Measurements from ENCODE around the gene GLT8D1.
A peak's percentile ranks its signal among the peaks of the same experiment; 100 is the strongest.
"Not testable (repeated sequence)": the region's sequence is repeated elsewhere in the genome, so short reads cannot be mapped to it uniquely, and the experiment has no call there.

The GLT8D1 gene

DNA sequence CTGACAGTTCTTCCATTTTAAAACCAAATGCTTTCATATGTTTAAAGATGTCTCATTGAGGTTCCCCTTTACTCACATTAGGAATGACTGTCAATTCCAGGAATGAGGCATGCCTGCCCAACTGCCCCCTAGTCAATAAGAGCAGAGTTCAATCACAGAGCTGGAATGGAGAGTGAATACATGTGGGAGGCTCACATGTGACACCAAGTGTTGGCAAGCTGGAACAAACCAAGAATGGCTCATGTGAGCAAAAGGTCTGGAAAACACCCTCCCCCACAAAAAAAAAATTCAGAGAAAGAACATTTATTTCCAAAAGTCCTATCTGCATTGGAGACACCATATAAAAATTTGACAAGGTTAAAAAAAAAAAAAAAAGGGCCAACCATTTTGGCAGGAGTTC lies 23.6 kb downstream of the GLT8D1 start:
- H3K4me3 ChIP-seq (ENCODE audit: low read depth, low read length) = no peak overlapping the region; the same call in 1 of the 2 replicates
- TF ChIP-seq, protein P1, sequence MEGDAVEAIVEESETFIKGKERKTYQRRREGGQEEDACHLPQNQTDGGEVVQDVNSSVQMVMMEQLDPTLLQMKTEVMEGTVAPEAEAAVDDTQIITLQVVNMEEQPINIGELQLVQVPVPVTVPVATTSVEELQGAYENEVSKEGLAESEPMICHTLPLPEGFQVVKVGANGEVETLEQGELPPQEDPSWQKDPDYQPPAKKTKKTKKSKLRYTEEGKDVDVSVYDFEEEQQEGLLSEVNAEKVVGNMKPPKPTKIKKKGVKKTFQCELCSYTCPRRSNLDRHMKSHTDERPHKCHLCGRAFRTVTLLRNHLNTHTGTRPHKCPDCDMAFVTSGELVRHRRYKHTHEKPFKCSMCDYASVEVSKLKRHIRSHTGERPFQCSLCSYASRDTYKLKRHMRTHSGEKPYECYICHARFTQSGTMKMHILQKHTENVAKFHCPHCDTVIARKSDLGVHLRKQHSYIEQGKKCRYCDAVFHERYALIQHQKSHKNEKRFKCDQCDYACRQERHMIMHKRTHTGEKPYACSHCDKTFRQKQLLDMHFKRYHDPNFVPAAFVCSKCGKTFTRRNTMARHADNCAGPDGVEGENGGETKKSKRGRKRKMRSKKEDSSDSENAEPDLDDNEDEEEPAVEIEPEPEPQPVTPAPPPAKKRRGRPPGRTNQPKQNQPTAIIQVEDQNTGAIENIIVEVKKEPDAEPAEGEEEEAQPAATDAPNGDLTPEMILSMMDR (IDR thresholded peaks at IDR 0.05; ENCODE audit: low read depth, low read length, missing control alignments) = peak; percentile 22
- no peak for DNase-seq (ENCODE audit: low read depth)

DNA sequence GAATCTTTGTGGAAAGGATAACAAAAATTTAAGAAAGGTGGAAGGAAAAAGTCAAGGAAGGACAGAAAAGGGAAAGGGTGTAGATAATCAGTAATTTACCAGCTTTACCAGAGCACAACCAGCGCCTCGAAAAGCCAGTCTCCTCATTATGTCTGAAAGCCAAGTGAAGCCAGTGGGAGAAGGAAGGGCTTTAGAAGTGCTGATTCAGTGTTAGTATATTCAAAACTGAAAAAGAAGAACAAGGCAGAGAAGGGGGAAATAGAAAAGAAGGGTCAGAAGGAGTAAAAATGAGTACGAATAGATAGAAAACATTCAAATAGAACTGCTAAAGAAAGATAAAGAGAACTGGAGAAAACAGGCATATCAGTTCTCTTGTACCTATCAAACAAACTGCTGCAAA lies 24.0 kb downstream of the GLT8D1 start:
- H3K4me3 ChIP-seq (ENCODE audit: low read depth, low read length) = no peak overlapping the region; the same call in 1 of the 2 replicates
- no peak for DNase-seq (ENCODE audit: low read depth)
- TF ChIP-seq, protein P1 (IDR thresholded peaks at IDR 0.05; ENCODE audit: low read depth, low read length, missing control alignments) = no peak

DNA sequence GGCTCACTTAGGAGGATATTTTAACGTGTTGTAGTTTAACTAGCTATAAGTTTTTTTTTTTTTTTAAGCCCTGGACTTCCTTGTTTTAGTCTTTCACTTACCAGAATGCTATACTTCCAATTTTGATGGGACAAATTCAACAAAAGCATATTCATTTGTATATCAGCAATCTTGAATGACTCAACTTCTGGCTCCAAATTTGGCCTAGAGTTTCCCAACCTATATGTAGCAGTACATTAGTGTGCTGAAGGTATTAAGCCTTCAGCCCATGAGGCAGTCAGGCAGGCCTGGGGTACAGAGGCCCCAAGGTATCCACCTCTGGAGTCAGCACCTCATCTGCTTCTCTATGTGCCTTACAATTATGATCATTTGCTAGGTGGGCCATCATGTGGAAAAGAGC lies 25.8 kb downstream of the GLT8D1 start:
- TF ChIP-seq, protein P1 (IDR thresholded peaks at IDR 0.05; ENCODE audit: low read depth, low read length, missing control alignments) = no peak

DNA sequence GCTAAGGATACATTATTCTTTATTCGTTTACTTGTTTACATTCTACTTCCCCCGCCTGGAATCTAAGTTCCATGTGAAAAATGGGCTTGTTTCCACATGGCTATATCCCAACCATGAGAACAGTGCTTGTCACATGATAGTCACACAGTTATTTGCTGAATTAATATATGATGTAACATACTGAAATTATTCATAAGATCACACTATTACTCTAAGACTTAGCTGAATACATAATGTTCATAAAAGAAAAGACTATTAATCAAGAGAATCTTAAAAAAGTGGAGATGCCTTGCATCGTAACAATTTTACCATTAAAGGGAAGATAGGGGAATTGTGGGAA lies 26.4 kb downstream of the GLT8D1 start:
- H3K4me3 ChIP-seq (ENCODE audit: low read depth, low read length) = no peak overlapping the region
- TF ChIP-seq, protein P1 (IDR thresholded peaks at IDR 0.05; ENCODE audit: low read depth, low read length, missing control alignments) = no peak
- DNase-seq (ENCODE audit: low read depth) = no peak

More for the DNA sequence above, 25.8 kb downstream of the GLT8D1 start:
- H3K4me3 ChIP-seq (ENCODE audit: low read depth, low read length) = no peak overlapping the region
- no peak for DNase-seq (ENCODE audit: low read depth)

DNA sequence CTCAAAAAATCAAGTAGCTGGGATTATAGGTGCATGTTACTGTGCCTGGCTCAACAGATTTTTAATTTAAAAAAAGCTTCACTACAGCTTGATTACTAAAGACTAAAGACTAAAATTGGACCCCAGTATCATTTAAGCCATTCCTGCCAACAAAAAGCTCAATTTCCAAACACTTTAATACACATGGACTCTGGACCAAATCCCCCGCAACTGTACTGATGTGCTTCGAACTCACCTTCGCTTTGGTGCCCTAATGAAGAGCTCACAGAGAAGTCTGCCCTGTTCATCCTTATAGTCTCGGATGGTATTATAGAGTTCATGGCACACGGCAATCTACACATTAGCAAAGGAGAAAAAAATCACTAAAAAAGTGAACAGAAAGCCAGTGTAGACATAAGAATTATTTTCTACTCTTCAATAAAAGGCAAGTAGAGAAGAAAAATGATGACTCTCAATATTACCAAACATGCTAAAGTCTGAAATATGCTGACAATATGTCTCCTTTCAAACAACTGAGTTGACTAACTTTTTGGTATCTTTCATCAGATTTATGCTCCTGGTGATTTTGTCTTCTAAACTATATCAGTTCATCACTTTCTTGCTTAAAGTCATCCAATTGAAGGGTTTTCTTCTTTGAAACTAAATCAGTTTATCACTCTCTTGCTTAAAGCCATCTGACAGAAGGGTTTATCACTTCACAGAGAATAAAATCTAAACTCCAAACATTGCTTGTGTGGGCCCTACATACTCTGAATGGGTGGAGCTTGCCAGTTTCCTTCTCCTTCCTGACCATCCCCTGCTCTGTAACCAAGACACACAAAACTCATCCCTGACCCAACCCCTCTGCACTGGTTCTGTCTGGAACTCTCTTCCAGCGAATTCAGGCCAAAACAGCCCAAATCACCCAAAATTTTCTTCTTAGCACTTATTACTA lies 27.1 kb downstream of the GLT8D1 start:
- TF ChIP-seq, protein P1 (IDR thresholded peaks at IDR 0.05; ENCODE audit: low read depth, low read length, missing control alignments) = no peak
- DNase-seq (ENCODE audit: low read depth) = no peak
- H3K4me3 ChIP-seq (ENCODE audit: low read depth, low read length) = no peak overlapping the region

DNA sequence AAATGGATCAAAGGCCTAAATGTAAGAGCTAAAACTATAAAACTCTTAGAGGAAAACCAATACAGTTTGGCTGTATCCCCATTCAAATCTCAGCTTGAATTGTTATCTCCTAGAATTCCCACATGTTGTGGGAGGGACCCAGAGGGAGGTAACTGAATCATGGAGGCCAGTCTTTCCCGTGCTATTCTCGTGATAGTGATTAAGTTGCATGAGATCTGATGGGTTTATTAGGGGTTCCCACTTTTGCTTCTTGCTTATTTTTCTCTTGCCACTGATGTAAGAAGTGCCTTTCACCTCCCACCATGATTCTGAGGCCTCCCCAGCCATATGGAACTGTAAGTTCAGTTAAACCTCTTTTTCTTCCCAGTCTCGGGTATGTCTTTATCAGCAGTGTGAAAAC lies 29.4 kb downstream of the GLT8D1 start:
- not testable (repeated sequence) for H3K4me3 ChIP-seq (ENCODE audit: low read depth, low read length); DNase-seq (ENCODE audit: low read depth)

DNA sequence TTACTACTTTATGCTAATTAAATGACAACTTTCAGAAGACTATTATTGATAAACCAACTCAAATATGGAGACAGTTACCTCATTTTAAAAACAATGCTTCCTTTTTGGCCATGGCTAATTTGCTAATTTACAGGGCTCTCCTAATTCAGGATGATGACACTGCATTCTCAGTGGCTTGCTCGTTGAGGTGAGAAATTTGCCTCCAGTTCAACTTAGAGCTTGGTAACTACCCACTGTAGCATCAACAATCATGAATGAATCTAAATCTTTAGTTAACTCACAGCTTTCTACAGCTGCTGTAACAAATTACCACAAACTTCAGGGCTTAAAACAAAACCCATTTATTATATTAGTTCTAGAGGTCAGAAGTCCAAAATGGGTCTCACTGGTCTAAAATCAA lies 33.9 kb downstream of the GLT8D1 start:
- TF ChIP-seq, protein P1 (IDR thresholded peaks at IDR 0.05; ENCODE audit: low read depth, low read length, missing control alignments) = no peak
- no peak overlapping the region for H3K4me3 ChIP-seq (ENCODE audit: low read depth, low read length)
- no peak for DNase-seq (ENCODE audit: low read depth)
